Peyer's patch (tissue), 4 donors: ENCODE data around the gene CATSPERE.

Experiments
- POLR2A ChIP-seq, 2 donors: fragments of 450-650 bp; IDR thresholded peaks; one replicate each; pipeline ENCODE4 v1.5.1; 2017; ENCODE audit warnings: antibody characterized with exemption in 2 of 2, mild to moderate bottlenecking in 2 of 2, moderate library complexity in 2 of 2
- TF ChIP-seq, protein P1 (sequence below), 6 experiments: fragments of 450-650 bp in 4 of 6; fragments of 200-600 bp in 2 of 6; sonication (generic) in 1 of 6; IDR thresholded peaks; one replicate each; pipeline ENCODE4 v1.5.1; 2017 to 2019; ENCODE audit warnings: antibody characterized with exemption in 6 of 6, mild to moderate bottlenecking in 3 of 6, moderate library complexity in 1 of 6

DNA sequence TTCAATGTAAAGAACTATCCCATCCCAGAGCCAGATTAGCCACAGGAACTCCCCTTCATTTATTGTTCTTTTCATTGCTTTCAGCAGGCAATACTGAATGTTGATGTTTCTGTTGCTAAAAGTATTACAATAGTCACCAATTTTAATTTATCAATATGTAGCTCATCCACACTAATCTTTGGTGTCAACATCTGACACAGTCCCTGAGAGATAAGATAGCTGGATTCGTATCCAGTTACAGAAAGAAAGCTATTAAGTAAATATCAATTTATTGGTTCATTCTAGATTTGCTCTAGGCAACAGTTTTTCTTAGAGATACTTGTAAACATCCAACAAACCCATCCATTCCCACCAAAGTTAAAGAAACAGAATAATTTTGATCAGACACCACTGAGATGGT lies 14.0 kb upstream of the CATSPERE start:
- TF ChIP-seq, protein P1, sequence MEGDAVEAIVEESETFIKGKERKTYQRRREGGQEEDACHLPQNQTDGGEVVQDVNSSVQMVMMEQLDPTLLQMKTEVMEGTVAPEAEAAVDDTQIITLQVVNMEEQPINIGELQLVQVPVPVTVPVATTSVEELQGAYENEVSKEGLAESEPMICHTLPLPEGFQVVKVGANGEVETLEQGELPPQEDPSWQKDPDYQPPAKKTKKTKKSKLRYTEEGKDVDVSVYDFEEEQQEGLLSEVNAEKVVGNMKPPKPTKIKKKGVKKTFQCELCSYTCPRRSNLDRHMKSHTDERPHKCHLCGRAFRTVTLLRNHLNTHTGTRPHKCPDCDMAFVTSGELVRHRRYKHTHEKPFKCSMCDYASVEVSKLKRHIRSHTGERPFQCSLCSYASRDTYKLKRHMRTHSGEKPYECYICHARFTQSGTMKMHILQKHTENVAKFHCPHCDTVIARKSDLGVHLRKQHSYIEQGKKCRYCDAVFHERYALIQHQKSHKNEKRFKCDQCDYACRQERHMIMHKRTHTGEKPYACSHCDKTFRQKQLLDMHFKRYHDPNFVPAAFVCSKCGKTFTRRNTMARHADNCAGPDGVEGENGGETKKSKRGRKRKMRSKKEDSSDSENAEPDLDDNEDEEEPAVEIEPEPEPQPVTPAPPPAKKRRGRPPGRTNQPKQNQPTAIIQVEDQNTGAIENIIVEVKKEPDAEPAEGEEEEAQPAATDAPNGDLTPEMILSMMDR (IDR thresholded peaks at IDR 0.05), result no peak
- no peak for TF ChIP-seq POLR2A (IDR thresholded peaks at IDR 0.05)
